Neural progenitor cell (in vitro differentiated cells): ENCODE data around the gene SFSWAP. TPM values are rescaled to one million over a fixed set of nuclear protein-coding genes. Genes with fewer than 3 reads are reported as not detected.

Source experiments
- DNase-seq: peaks from one replicate; pipeline ENCODE4 v3.0.0-alpha.2; 2016; ENCODE audit warnings: low spot score
- H2AFZ ChIP-seq: fragments of 200-600 bp; sonication (generic); replicated peaks from 2 replicates; pipeline ENCODE4 v1.6.1; 2016; ENCODE audit warnings: antibody characterized with exemption
- H3F3A ChIP-seq: fragments of 200-600 bp; sonication (generic); 2 replicates; pipeline ENCODE4 v1.6.1; 2016; ENCODE audit warnings: antibody characterized with exemption, low read depth
- H3K27ac ChIP-seq: fragments of 200-600 bp; sonication (generic); 2 replicates; pipeline ENCODE4 v1.5.1; 2016; ENCODE audit warnings: mild to moderate bottlenecking
- H3K27me3 ChIP-seq: fragments of 200-600 bp; sonication (generic); 2 replicates; pipeline ENCODE4 v1.6.1; 2016; ENCODE audit warnings: mild to moderate bottlenecking, moderate library complexity
- H3K36me3 ChIP-seq: fragments of 200-600 bp; sonication (generic); 2 replicates; pipeline ENCODE4 v1.5.1; 2016
- H3K4me1 ChIP-seq: fragments of 200-600 bp; sonication (generic); 2 replicates; pipeline ENCODE4 v1.6.1; 2016; ENCODE audit warnings: mixed run types
- H3K4me2 ChIP-seq: fragments of 200-600 bp; sonication (generic); 2 replicates; pipeline ENCODE4 v1.6.1; 2016
- H3K4me3 ChIP-seq: fragments of 200-600 bp; sonication (generic); 2 replicates; pipeline ENCODE4 v1.5.1; 2016
- H3K79me2 ChIP-seq: fragments of 200-600 bp; sonication (generic); 2 replicates; pipeline ENCODE4 v1.6.1; 2016; ENCODE audit warnings: low read depth
- H3K9ac ChIP-seq: fragments of 200-600 bp; sonication (generic); 2 replicates; pipeline ENCODE4 v1.6.1; 2016
- H3K9me3 ChIP-seq: fragments of 200-600 bp; sonication (generic); 2 replicates; pipeline ENCODE4 v1.5.1; 2016; ENCODE audit warnings: low read depth
- H4K20me1 ChIP-seq: fragments of 200-600 bp; sonication (generic); 2 replicates; pipeline ENCODE4 v1.6.1; 2016; ENCODE audit warnings: low read depth
- H3K27ac Mint-ChIP-seq: 3 replicates; pipeline ENCODE4 v1.8.0; 2021; ENCODE audit warnings: mixed read lengths
- H3K27me3 Mint-ChIP-seq: 2 replicates; pipeline ENCODE4 v1.8.0; 2022; ENCODE audit warnings: low read depth, mild to moderate bottlenecking, inconsistent platforms, moderate library complexity, mixed read lengths; ENCODE audit not compliant: insufficient read depth
- H3K36me3 Mint-ChIP-seq: 3 replicates; pipeline ENCODE4 v1.8.0; 2021; ENCODE audit warnings: mixed read lengths
- H3K4me1 Mint-ChIP-seq: 3 replicates; pipeline ENCODE4 v1.8.0; 2021; ENCODE audit warnings: mixed read lengths
- H3K4me3 Mint-ChIP-seq: 3 replicates; pipeline ENCODE4 v1.8.0; 2021; ENCODE audit warnings: mild to moderate bottlenecking, moderate library complexity, mixed read lengths
- H3K9me3 Mint-ChIP-seq: 3 replicates; pipeline ENCODE4 v1.8.0; 2020; ENCODE audit warnings: mixed read lengths
- CTCF ChIP-seq: fragments of 200-600 bp; sonication (generic); IDR thresholded peaks from 2 replicates; pipeline ENCODE4 v1.5.1; 2017; ENCODE audit warnings: antibody characterized with exemption, mild to moderate bottlenecking
- EZH2 ChIP-seq: fragments of 200-600 bp; sonication (generic); IDR thresholded peaks from 2 replicates; pipeline ENCODE4 v1.6.1; 2017; ENCODE audit warnings: antibody characterized with exemption, mild to moderate bottlenecking, moderate library complexity
- EZH2phosphoT487 ChIP-seq: fragments of 200-600 bp; sonication (generic); IDR thresholded peaks from 2 replicates; pipeline ENCODE4 v1.6.1; 2017; ENCODE audit warnings: antibody characterized with exemption
- total RNA-seq: library from RNA; depleted of rRNA; stranded (reverse); fragments of >200 nt; gene quantifications from 2 replicates; pipeline ENCODE4 v1.2.3, GENCODE V29; 2015; ENCODE audit warnings: low replicate concordance

The SFSWAP gene
- total RNA-seq, 1 donor from 2014 or later: 37.0 TPM

DNA sequence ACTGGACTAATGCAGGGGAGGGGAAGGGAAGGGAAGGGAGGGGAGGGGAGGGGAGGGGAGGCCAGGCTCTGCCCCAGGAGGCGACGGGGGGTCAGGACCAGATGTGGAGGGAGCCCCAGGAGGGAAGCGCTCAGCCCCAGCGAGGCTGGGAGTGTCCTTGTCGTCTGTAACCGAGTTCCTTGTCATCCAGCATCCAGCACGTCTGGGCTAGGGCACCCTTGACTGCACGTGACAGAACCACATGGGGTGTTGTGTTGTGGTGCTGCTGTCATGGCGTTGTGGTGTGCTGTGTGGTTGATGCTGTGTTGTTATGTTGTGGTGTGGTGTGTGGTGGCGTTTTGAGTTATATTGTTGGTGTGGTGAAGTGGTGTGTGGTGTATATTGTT is 28.4 kb upstream of the SFSWAP start:
- no peak for DNase-seq
- Histone ChIP-seq H3K4me3 (no peak overlapping the region), H3K27me3 (no peaks in the 10 kb centered on the region), H4K20me1 (no peaks in the 10 kb centered on the region), H3K79me2 (no peaks in the 10 kb centered on the region), H3K27ac (no peak overlapping the region), H3K9ac (no peak overlapping the region), H3F3A (peaks cover 8% of the 10 kb centered on the region), H3K4me1 (no peaks in the 10 kb centered on the region), H3K36me3 (no peaks in the 10 kb centered on the region), H2AFZ (no peak overlapping the region), H3K9me3 (no peaks in the 10 kb centered on the region), H3K4me2 (peak overlapping the region; percentile 65)
- no peak for TF ChIP-seq CTCF
- no peak for TF ChIP-seq EZH2
- TF ChIP-seq EZH2phosphoT487: no peak
- Mint-ChIP-seq H3K36me3 (no peaks in the 10 kb centered on the region), H3K4me3 (peak overlapping the region; percentile 58), H3K27me3 (peaks cover 10% of the 10 kb centered on the region), H3K4me1 (peaks cover 4% of the 10 kb centered on the region), H3K27ac (peak overlapping the region; percentile 35), H3K9me3 (peaks cover 3% of the 10 kb centered on the region)

DNA sequence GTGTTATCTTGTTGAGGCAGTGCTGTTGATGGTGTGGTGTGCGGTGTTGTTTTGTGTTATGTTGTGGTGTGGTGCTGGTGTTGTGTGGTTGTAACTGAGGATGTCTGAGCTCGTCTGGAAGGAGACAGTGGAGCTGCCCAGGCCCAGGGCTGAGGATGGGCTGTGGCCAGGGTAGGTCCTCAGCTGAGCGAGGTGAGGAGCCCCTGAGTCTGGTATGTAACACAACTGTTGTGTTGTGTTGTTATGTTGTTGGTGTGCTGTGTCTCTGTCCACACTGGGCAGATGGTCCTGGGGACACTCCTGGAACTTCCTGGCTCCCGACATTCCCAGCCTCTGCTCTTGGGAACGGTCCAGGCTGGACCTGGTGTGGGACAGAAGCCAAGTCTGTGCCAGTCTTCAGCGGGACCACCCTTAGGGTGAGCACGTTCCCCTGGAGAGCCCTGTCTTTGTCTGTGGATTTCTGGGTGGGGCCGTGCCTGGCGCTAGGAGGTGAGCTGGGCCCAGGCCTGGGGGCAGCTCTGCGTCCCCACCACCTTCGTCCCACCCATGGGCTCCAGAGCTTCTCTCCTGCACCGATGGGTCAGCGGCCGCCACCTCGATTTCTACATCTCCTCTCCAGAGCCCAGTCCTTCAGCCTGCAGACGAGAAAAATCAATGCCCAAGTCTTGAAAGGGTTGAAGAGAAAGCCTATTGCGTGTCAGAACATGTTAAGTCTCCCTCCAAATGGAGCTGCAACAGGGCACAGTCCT is 27.4 kb upstream of the SFSWAP start:
- Histone ChIP-seq H4K20me1 (no peaks in the 10 kb centered on the region), H3K9ac (no peak overlapping the region), H2AFZ (no peak overlapping the region), H3K36me3 (no peaks in the 10 kb centered on the region), H3K4me3 (no peak overlapping the region), H3F3A (peaks cover 11% of the 10 kb centered on the region), H3K4me2 (no peak overlapping the region), H3K9me3 (no peaks in the 10 kb centered on the region), H3K27ac (no peak overlapping the region), H3K79me2 (no peaks in the 10 kb centered on the region), H3K4me1 (no peaks in the 10 kb centered on the region), H3K27me3 (no peaks in the 10 kb centered on the region)
- Mint-ChIP-seq H3K4me1 (peaks cover 4% of the 10 kb centered on the region), H3K27me3 (peaks cover 7% of the 10 kb centered on the region), H3K9me3 (peaks cover 8% of the 10 kb centered on the region), H3K36me3 (no peaks in the 10 kb centered on the region), H3K4me3 (no peak overlapping the region), H3K27ac (peak overlapping the region; percentile 35)
- TF ChIP-seq CTCF (no peak), EZH2 (no peak), EZH2phosphoT487 (no peak)
- no peak for DNase-seq

DNA sequence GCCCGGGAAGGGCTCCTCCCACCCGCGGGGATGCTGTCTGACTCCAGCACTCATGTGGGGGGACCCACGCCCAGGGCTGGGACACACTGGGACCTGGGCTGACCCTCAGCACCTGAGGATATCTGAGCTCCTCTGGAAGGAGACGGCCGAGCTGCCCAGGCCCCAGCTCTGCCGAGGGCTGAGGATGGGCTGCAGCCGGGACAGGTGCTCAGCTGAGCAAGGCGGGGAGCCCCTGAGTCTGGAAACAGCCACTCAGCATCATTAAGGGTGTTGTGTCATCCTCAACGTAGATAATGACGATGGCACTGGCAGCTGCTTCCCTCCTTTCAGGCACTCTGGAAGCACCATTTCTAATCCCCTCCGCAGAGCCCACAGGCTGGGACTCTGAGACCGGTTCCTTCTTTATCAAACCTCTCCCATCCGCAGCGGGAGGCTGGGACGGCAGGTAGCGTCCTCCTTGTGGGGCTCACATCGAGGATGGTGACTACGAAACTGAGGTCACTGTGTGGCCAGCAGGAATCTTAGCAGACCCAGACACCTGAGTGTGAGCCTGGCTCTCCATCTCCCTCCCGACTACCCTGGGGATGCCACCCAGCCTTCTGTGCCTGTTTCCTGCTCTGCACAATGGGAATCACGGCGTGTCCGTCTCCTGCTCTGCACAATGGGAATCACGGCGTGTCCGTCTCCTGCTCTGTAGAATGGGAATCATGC is 26.7 kb upstream of the SFSWAP start:
- Histone ChIP-seq H3K4me1 (no peaks in the 10 kb centered on the region), H3K36me3 (no peaks in the 10 kb centered on the region), H3K9me3 (no peaks in the 10 kb centered on the region), H3K4me3 (no peak overlapping the region), H2AFZ (no peak overlapping the region), H3F3A (peaks cover 16% of the 10 kb centered on the region), H3K27me3 (no peaks in the 10 kb centered on the region), H3K9ac (no peak overlapping the region), H3K27ac (no peak overlapping the region), H3K4me2 (no peak overlapping the region), H4K20me1 (no peaks in the 10 kb centered on the region), H3K79me2 (no peaks in the 10 kb centered on the region)
- peaks cover 7% of the 10 kb centered on the region for H3K27me3 Mint-ChIP-seq
- no peak for TF ChIP-seq EZH2
- TF ChIP-seq CTCF: no peak
- TF ChIP-seq EZH2phosphoT487: no peak
- no peak overlapping the region for H3K27ac Mint-ChIP-seq
- H3K9me3 Mint-ChIP-seq: peaks cover 8% of the 10 kb centered on the region
- no peaks in the 10 kb centered on the region for H3K36me3 Mint-ChIP-seq
- H3K4me1 Mint-ChIP-seq: peaks cover 4% of the 10 kb centered on the region
- no peak for DNase-seq
- no peak overlapping the region for H3K4me3 Mint-ChIP-seq
